Stomach (tissue), 9 donors: ENCODE data around the gene EPG5. TPM values are rescaled to one million over a fixed set of nuclear protein-coding genes. Genes with fewer than 3 reads are reported as not detected.

Source experiments
- DNase-seq, 2 donors: peaks; one replicate each; pipeline versions ENCODE4 v3.0.0 to v3.0.0-alpha.2; 2013 to 2019
- H3K27ac ChIP-seq, 5 donors: fragments of 200-600 bp in 4 of 5; sonication (generic) in 4 of 5; one replicate each; pipeline ENCODE4 v1.5.1; 2013 to 2019; ENCODE audit warnings: mild to moderate bottlenecking in 1 of 5, moderate library complexity in 1 of 5
- H3K27me3 ChIP-seq, 3 donors: fragments of 200-600 bp; sonication (generic); one replicate each; pipeline ENCODE4 v1.5.1; 2017 to 2019; ENCODE audit warnings: mixed run types in 1 of 3
- H3K36me3 ChIP-seq, 4 donors: fragments of 200-600 bp; sonication (generic); 1 replicate in 3 of 4; 2 replicates in 1 of 4; pipeline ENCODE4 v1.5.1; 2016 to 2019
- H3K4me1 ChIP-seq, 4 donors: fragments of 200-600 bp; sonication (generic); one replicate each; pipeline ENCODE4 v1.5.1; 2016 to 2019
- H3K4me3 ChIP-seq, 4 donors: fragments of 200-600 bp; sonication (generic) in 3 of 4; one replicate each; pipeline ENCODE4 v1.5.1; 2016 to 2019; ENCODE audit warnings: mild to moderate bottlenecking in 1 of 4
- H3K9me3 ChIP-seq, 4 donors: fragments of 200-600 bp; sonication (generic); one replicate each; pipeline ENCODE4 v1.5.1; 2016 to 2019
- CTCF ChIP-seq, 7 experiments: fragments of 450-650 bp in 4 of 7; fragments of 200-600 bp in 3 of 7; sonication (generic) in 3 of 7; IDR thresholded peaks; one replicate each; pipeline ENCODE4 v1.5.1; 2016 to 2019; ENCODE audit warnings: antibody characterized with exemption in 7 of 7, control low read depth in 2 of 7, mild to moderate bottlenecking in 1 of 7
- EP300 ChIP-seq: sonication (generic); formaldehyde crosslinking; IDR thresholded peaks from one replicate; pipeline ENCODE4 v1.6.1; 2017; ENCODE audit warnings: antibody characterized with exemption
- POLR2A ChIP-seq, 4 donors: fragments of 450-650 bp; IDR thresholded peaks; one replicate each; pipeline ENCODE4 v1.6.1; 2016; ENCODE audit warnings: antibody characterized with exemption in 4 of 4, control low read depth in 2 of 4, mild to moderate bottlenecking in 1 of 4, moderate library complexity in 1 of 4
- POLR2AphosphoS5 ChIP-seq, 3 donors: sonication (generic); formaldehyde crosslinking; IDR thresholded peaks; one replicate each; pipeline ENCODE4 v1.6.1; 2016; ENCODE audit warnings: antibody characterized with exemption in 3 of 3
- WGBS, 5 donors: extraction: QIAGEN DNeasy Blood & Tissue Kit in 3 of 5; methylation state at CpG; one replicate each; pipeline versions ENCODE4 v1.1.5 to v1.1.7; 2013 to 2018; 5-methylcytosine and 5-hydroxymethylcytosine counted together
- intact Hi-C: fragments of 100-400 bp; cut with DNase I; formaldehyde crosslinking; loops from one replicate; pipeline ENCODE4 v1.15.1; 2023; ENCODE audit warnings: low total_unique reads
- polyA plus RNA-seq, 3 donors: library from polyadenylated mRNA; stranded (reverse); fragments of 200-250 nt; gene quantifications; one replicate each; pipeline ENCODE4 v1.2.3, GENCODE V29; 2013
- total RNA-seq, 5 donors: library from RNA; depleted of rRNA; stranded (reverse); fragments of >200 nt; gene quantifications; one replicate each; pipeline versions ENCODE4 v1.1.0 to v1.2.3, GENCODE V29; 2014 to 2016
- donor health status: healthy with polysubstance abuse.
- donor health status: Bipolar disorder and iron deficiency.
- donor health status: healthy.

The EPG5 gene
- total and polyA plus RNA-seq, 8 donors: 2.0 to 52.9 (median 17.7) TPM

GRCh38 chr18:45871431-45872084 is 95.6 kb downstream of the EPG5 start:
- Histone ChIP-seq H3K36me3 (peaks cover 30 to 99% (median 91%) of the 10 kb centered on the region in 4 donors), H3K4me3 (no peak overlapping the region), H3K4me1 (no peaks in the 10 kb centered on the region), H3K9me3 (no peaks in the 10 kb centered on the region), H3K27me3 (no peaks in the 10 kb centered on the region), H3K27ac (no peak overlapping the region)
- 66 to 87% (median 83%) methylated on average over 5 of the region's 5 CpGs for WGBS, 5 donors
- intact Hi-C loops: loop anchor here (10.0 kb wide), 1 partner anchor 177 kb away; no protein-coding TSS in a partner anchor
- TF ChIP-seq EP300 (no peak), CTCF (IDR thresholded peaks at IDR 0.05) (no peak), POLR2AphosphoS5 (IDR thresholded peaks at IDR 0.05) (no peak), POLR2A (IDR thresholded peaks at IDR 0.05) (no peak)
- no peak for DNase-seq

GRCh38 chr18:45870419-45870818 is 96.7 kb downstream of the EPG5 start:
- DNase-seq: peak in 1 of 2 donors; percentile 27
- no peak overlapping the region for H3K27ac ChIP-seq
- H3K9me3 ChIP-seq: no peaks in the 10 kb centered on the region
- H3K4me1 ChIP-seq: no peaks in the 10 kb centered on the region
- no peaks in the 10 kb centered on the region for H3K27me3 ChIP-seq
- TF ChIP-seq POLR2A (IDR thresholded peaks at IDR 0.05) (no peak), POLR2AphosphoS5 (IDR thresholded peaks at IDR 0.05) (no peak), EP300 (no peak), CTCF (IDR thresholded peaks at IDR 0.05) (no peak)
- H3K36me3 ChIP-seq: peaks cover 34 to 99% (median 91%) of the 10 kb centered on the region in 4 donors
- WGBS, 5 donors: 86 to 93% (median 90%) methylated on average over 7 of the region's 7 CpGs
- intact Hi-C loops: loop anchor here (10.0 kb wide), 1 partner anchor 176 kb away; no protein-coding TSS in a partner anchor
- no peak overlapping the region for H3K4me3 ChIP-seq

- WGBS, 5 donors: 97 to 99% (median 98%) methylated on average over 5 of the region's 5 CpGs
- TF ChIP-seq EP300: no peak
- no peak for TF ChIP-seq CTCF (IDR thresholded peaks at IDR 0.05)
- no peak for TF ChIP-seq POLR2AphosphoS5 (IDR thresholded peaks at IDR 0.05)
- TF ChIP-seq POLR2A (IDR thresholded peaks at IDR 0.05): no peak
- Histone ChIP-seq H3K36me3 (peaks cover 40 to 100% (median 94%) of the 10 kb centered on the region in 4 donors), H3K9me3 (no peaks in the 10 kb centered on the region), H3K27ac (no peak overlapping the region), H3K4me1 (no peaks in the 10 kb centered on the region), H3K27me3 (no peaks in the 10 kb centered on the region), H3K4me3 (no peak overlapping the region)
- no peak for DNase-seq
- intact Hi-C loops: no loop called here
Observed at GRCh38 chr18:45865466-45865865, 101.7 kb downstream of the EPG5 start.

GRCh38 chr18:45864081-45864480 is 103.0 kb downstream of the EPG5 start:
- intact Hi-C loops: no loop called here
- Histone ChIP-seq H3K9me3 (no peaks in the 10 kb centered on the region), H3K27ac (no peak overlapping the region), H3K4me3 (no peak overlapping the region), H3K27me3 (no peaks in the 10 kb centered on the region), H3K36me3 (peaks cover 48 to 100% (median 98%) of the 10 kb centered on the region in 4 donors), H3K4me1 (no peaks in the 10 kb centered on the region)
- DNase-seq: no peak
- 96 to 99% (median 99%) methylated on average over 5 of the region's 5 CpGs for WGBS, 5 donors
- TF ChIP-seq EP300: no peak
- TF ChIP-seq CTCF (IDR thresholded peaks at IDR 0.05): no peak
- TF ChIP-seq POLR2A (IDR thresholded peaks at IDR 0.05): no peak
- no peak for TF ChIP-seq POLR2AphosphoS5 (IDR thresholded peaks at IDR 0.05)
